Measurements from ENCODE around the gene C4BPA.

The C4BPA gene

GRCh38 chr1:207134581-207134980, 30.5 kb downstream of the C4BPA start:
- H3K9ac ChIP-seq (ENCODE audit: low read depth, low read length, poor library complexity, severe bottlenecking), result no peak overlapping the region
- H4K20me1 ChIP-seq (ENCODE audit: insufficient read depth, low read length, poor library complexity, severe bottlenecking), result no peaks in the 10 kb centered on the region
- H3K79me2 ChIP-seq (ENCODE audit: insufficient read depth, low read length), result no peaks in the 10 kb centered on the region
- no peak overlapping the region for H3K4me2 ChIP-seq (ENCODE audit: low read depth, low read length, poor library complexity, severe bottlenecking)
- no peaks in the 10 kb centered on the region for H3K27me3 ChIP-seq (ENCODE audit: insufficient read depth, low read length, poor library complexity, severe bottlenecking)
- H3K36me3 ChIP-seq (ENCODE audit: insufficient read depth, low read length), result no peaks in the 10 kb centered on the region
- no peaks in the 10 kb centered on the region for H3F3A ChIP-seq (ENCODE audit: low read depth)
- H3K4me3 ChIP-seq (ENCODE audit: low read length, poor library complexity, severe bottlenecking), result no peak overlapping the region
- no peaks in the 10 kb centered on the region for H3K9me2 ChIP-seq (replicated peaks; ENCODE audit: low read depth, low read length)
- no peaks in the 10 kb centered on the region for H3K4me1 ChIP-seq (ENCODE audit: insufficient read depth, low read length, poor library complexity, severe bottlenecking)
- H3K9me3 ChIP-seq (ENCODE audit: insufficient read depth, low read depth, low read length), result no peaks in the 10 kb centered on the region
- TF ChIP-seq CTCF (conservative IDR thresholded peaks at IDR 0.05; ENCODE audit: low read length) (no peak), EZH2phosphoT487 (IDR thresholded peaks at IDR 0.05; ENCODE audit: borderline replicate concordance) (no peak)
- H2AFZ ChIP-seq (ENCODE audit: low read length), result no peak overlapping the region

- Histone ChIP-seq H3K9ac (ENCODE audit: low read depth, low read length, poor library complexity, severe bottlenecking) (no peak overlapping the region), H3K36me3 (ENCODE audit: insufficient read depth, low read length) (no peaks in the 10 kb centered on the region), H3F3A (ENCODE audit: low read depth) (no peaks in the 10 kb centered on the region), H3K4me2 (ENCODE audit: low read depth, low read length, poor library complexity, severe bottlenecking) (no peak overlapping the region), H3K4me1 (ENCODE audit: insufficient read depth, low read length, poor library complexity, severe bottlenecking) (no peaks in the 10 kb centered on the region), H2AFZ (ENCODE audit: low read length) (no peak overlapping the region), H3K79me2 (ENCODE audit: insufficient read depth, low read length) (no peaks in the 10 kb centered on the region), H4K20me1 (ENCODE audit: insufficient read depth, low read length, poor library complexity, severe bottlenecking) (no peaks in the 10 kb centered on the region), H3K9me2 (replicated peaks; ENCODE audit: low read depth, low read length) (no peaks in the 10 kb centered on the region), H3K4me3 (ENCODE audit: low read length, poor library complexity, severe bottlenecking) (no peak overlapping the region), H3K27me3 (ENCODE audit: insufficient read depth, low read length, poor library complexity, severe bottlenecking) (no peaks in the 10 kb centered on the region), H3K9me3 (ENCODE audit: insufficient read depth, low read depth, low read length) (no peaks in the 10 kb centered on the region)
- TF ChIP-seq EZH2phosphoT487 (IDR thresholded peaks at IDR 0.05; ENCODE audit: borderline replicate concordance) (no peak), CTCF (conservative IDR thresholded peaks at IDR 0.05; ENCODE audit: low read length) (no peak)
Observed at GRCh38 chr1:207139616-207140015, 35.6 kb downstream of the C4BPA start.

- Histone ChIP-seq H3K27me3 (ENCODE audit: insufficient read depth, low read length, poor library complexity, severe bottlenecking) (no peaks in the 10 kb centered on the region), H3K4me1 (ENCODE audit: insufficient read depth, low read length, poor library complexity, severe bottlenecking) (no peaks in the 10 kb centered on the region), H3K36me3 (ENCODE audit: insufficient read depth, low read length) (no peaks in the 10 kb centered on the region), H3F3A (ENCODE audit: low read depth) (no peaks in the 10 kb centered on the region), H2AFZ (ENCODE audit: low read length) (no peak overlapping the region), H3K9me3 (ENCODE audit: insufficient read depth, low read depth, low read length) (no peaks in the 10 kb centered on the region), H4K20me1 (ENCODE audit: insufficient read depth, low read length, poor library complexity, severe bottlenecking) (no peaks in the 10 kb centered on the region), H3K4me3 (ENCODE audit: low read length, poor library complexity, severe bottlenecking) (no peak overlapping the region), H3K79me2 (ENCODE audit: insufficient read depth, low read length) (no peaks in the 10 kb centered on the region), H3K4me2 (ENCODE audit: low read depth, low read length, poor library complexity, severe bottlenecking) (no peak overlapping the region), H3K9me2 (replicated peaks; ENCODE audit: low read depth, low read length) (no peaks in the 10 kb centered on the region), H3K9ac (ENCODE audit: low read depth, low read length, poor library complexity, severe bottlenecking) (no peak overlapping the region)
- TF ChIP-seq EZH2phosphoT487 (IDR thresholded peaks at IDR 0.05; ENCODE audit: borderline replicate concordance), result no peak
Observed at GRCh38 chr1:207140536-207140935, 36.5 kb downstream of the C4BPA start.

- Histone ChIP-seq H3K79me2 (ENCODE audit: insufficient read depth, low read length) (no peaks in the 10 kb centered on the region), H3F3A (ENCODE audit: low read depth) (no peaks in the 10 kb centered on the region), H3K9me2 (replicated peaks; ENCODE audit: low read depth, low read length) (no peaks in the 10 kb centered on the region), H2AFZ (ENCODE audit: low read length) (no peak overlapping the region), H3K4me1 (ENCODE audit: insufficient read depth, low read length, poor library complexity, severe bottlenecking) (no peaks in the 10 kb centered on the region), H3K4me3 (ENCODE audit: low read length, poor library complexity, severe bottlenecking) (no peak overlapping the region), H3K27me3 (ENCODE audit: insufficient read depth, low read length, poor library complexity, severe bottlenecking) (no peaks in the 10 kb centered on the region), H4K20me1 (ENCODE audit: insufficient read depth, low read length, poor library complexity, severe bottlenecking) (no peaks in the 10 kb centered on the region), H3K4me2 (ENCODE audit: low read depth, low read length, poor library complexity, severe bottlenecking) (no peak overlapping the region), H3K9ac (ENCODE audit: low read depth, low read length, poor library complexity, severe bottlenecking) (no peak overlapping the region), H3K36me3 (ENCODE audit: insufficient read depth, low read length) (no peaks in the 10 kb centered on the region), H3K9me3 (ENCODE audit: insufficient read depth, low read depth, low read length) (no peaks in the 10 kb centered on the region)
- TF ChIP-seq EZH2phosphoT487 (IDR thresholded peaks at IDR 0.05; ENCODE audit: borderline replicate concordance), result no peak
- TF ChIP-seq CTCF (conservative IDR thresholded peaks at IDR 0.05; ENCODE audit: low read length), result no peak
Observed at GRCh38 chr1:207145401-207146058, 41.5 kb downstream of the C4BPA start.
